A549 (cell line): ENCODE measurements around the gene IL1RN. TPM values are rescaled to one million over a fixed set of nuclear protein-coding genes. Genes with fewer than 3 reads are reported as not detected.
A peak's percentile ranks its signal among the peaks of the same experiment; 100 is the strongest.

ENCODE experiments used
- ATAC-seq, 2 experiments: fragments of 200-7000 bp in 1 of 2; fragments of >200 bp in 1 of 2; cut with Nextera tagmentation in 1 of 2; cut with Tn5 transposase in 1 of 2; 3 replicates each; pipeline versions ENCODE4 v1.8.0 to v1.9.1; 2018 to 2020; ENCODE audit warnings: mild to moderate bottlenecking in 1 of 2, moderate library complexity in 1 of 2
- CTCF ChIA-PET: fragments of 300-600 bp; sonication (Branson Sonifier 250); formaldehyde crosslinking; extraction: SDS; loops from one replicate; lab custom pipeline; 2021; ENCODE audit warnings: antibody characterized with exemption, inconsistent platforms; lab: Yijun Ruan, JAX
- POLR2A ChIA-PET: fragments of 350-600 bp; formaldehyde crosslinking; extraction: SDS; loops from one replicate; lab custom pipeline; 2021; ENCODE audit warnings: antibody characterized with exemption, inconsistent platforms; lab: Yijun Ruan, JAX
- DNase-seq, 2 experiments: peaks; one replicate each; pipeline versions ENCODE4 v3.0.0 to v3.0.0-alpha.2; 2011 to 2016; ENCODE audit warnings: low read depth in 1 of 2, low spot score in 1 of 2
- FAIRE-seq: peaks from 2 replicates; lab custom pipeline; 2011; peaks lifted over from hg19 to GRCh38; lab: Jason Lieb, UNC
- H3K27ac ChIP-seq, 2 experiments: fragments of >200 bp; sonication (Bioruptor Twin); formaldehyde crosslinking; 3 replicates each; pipeline ENCODE4 v1.5.1; 2016 to 2017
- H3K4me1 ChIP-seq: fragments of >200 bp; sonication (Bioruptor Twin); formaldehyde crosslinking; 3 replicates; pipeline ENCODE4 v1.6.1; 2016
- H3K4me2 ChIP-seq: fragments of >200 bp; sonication (Bioruptor Twin); formaldehyde crosslinking; 3 replicates; pipeline ENCODE4 v1.6.1; 2016
- H3K4me3 ChIP-seq: fragments of >200 bp; sonication (Bioruptor Twin); formaldehyde crosslinking; 3 replicates; pipeline ENCODE4 v1.5.1; 2016
- H3K9me3 ChIP-seq: fragments of >200 bp; sonication (Bioruptor Twin); formaldehyde crosslinking; 3 replicates; pipeline ENCODE4 v1.6.1; 2016
- CBX2 ChIP-seq: fragments of 200-600 bp; sonication (generic); IDR thresholded peaks from 2 replicates; pipeline ENCODE4 v1.6.1; 2016; ENCODE audit warnings: low read depth, mild to moderate bottlenecking, borderline replicate concordance
- CBX8 ChIP-seq: fragments of 200-600 bp; sonication (generic); IDR thresholded peaks from 2 replicates; pipeline ENCODE4 v1.6.1; 2016
- FOSB ChIP-seq: fragments of 250-450 bp; sonication (Bioruptor Pico); IDR thresholded peaks from 2 replicates; pipeline ENCODE4 v1.5.0; 2020; ENCODE audit warnings: mild to moderate bottlenecking, moderate library complexity
- HOXA7 ChIP-seq: fragments of 250-450 bp; sonication (Bioruptor Pico); IDR thresholded peaks from 2 replicates; pipeline ENCODE4 v1.5.0; 2020; ENCODE audit warnings: mild to moderate bottlenecking, moderate library complexity
- HOXB13 ChIP-seq: fragments of 250-450 bp; sonication (Bioruptor Pico); IDR thresholded peaks from 2 replicates; pipeline ENCODE4 v1.5.0; 2020; ENCODE audit warnings: low read depth, mild to moderate bottlenecking, moderate library complexity
- HOXB5 ChIP-seq: fragments of 250-450 bp; sonication (Bioruptor Pico); IDR thresholded peaks from 2 replicates; pipeline ENCODE4 v1.5.0; 2020; ENCODE audit warnings: mild to moderate bottlenecking, moderate library complexity
- JUN ChIP-seq, 2 experiments: fragments of >200 bp; sonication (Bioruptor Twin); formaldehyde crosslinking; IDR thresholded peaks; 2 replicates in 1 of 2; 3 replicates in 1 of 2; pipeline ENCODE4 v1.6.1; 2016 to 2017
- MAFK ChIP-seq: fragments of 450-650 bp; IDR thresholded peaks from 2 replicates; pipeline ENCODE4 v1.6.1; 2014; ENCODE audit not compliant: partially characterized antibody
- MAZ ChIP-seq: fragments of 150-350 bp; IDR thresholded peaks from 2 replicates; pipeline ENCODE4 v1.6.1; 2014; ENCODE audit warnings: antibody characterized with exemption, low read depth, low read length, borderline replicate concordance
- NPAS2 ChIP-seq: fragments of 250-450 bp; sonication (Bioruptor Pico); IDR thresholded peaks from 2 replicates; pipeline ENCODE4 v1.8.0; 2022; ENCODE audit warnings: mild to moderate bottlenecking, moderate library complexity, borderline replicate concordance
- PHF8 ChIP-seq: fragments of 200-600 bp; sonication (generic); IDR thresholded peaks from 2 replicates; pipeline ENCODE4 v1.6.1; 2016; ENCODE audit warnings: low read depth, mild to moderate bottlenecking, antibody characterized with exemption, moderate library complexity, borderline replicate concordance
- POLR2A ChIP-seq: IDR thresholded peaks from 2 replicates; pipeline ENCODE4 v1.6.1; 2012; ENCODE audit warnings: mild to moderate bottlenecking, low read length
- RAD21 ChIP-seq, 2 experiments: fragments of >200 bp in 1 of 2; sonication (Bioruptor Twin) in 1 of 2; formaldehyde crosslinking in 1 of 2; IDR thresholded peaks in 1 of 2; conservative IDR thresholded peaks in 1 of 2; 2 replicates in 1 of 2; 3 replicates in 1 of 2; pipeline ENCODE4 v1.6.1; 2012 to 2018; ENCODE audit warnings: inconsistent platforms in 1 of 2
- RARB ChIP-seq: fragments of 250-450 bp; sonication (Bioruptor Pico); IDR thresholded peaks from 2 replicates; pipeline ENCODE4 v1.8.0; 2021; ENCODE audit warnings: mild to moderate bottlenecking, moderate library complexity
- RFX5 ChIP-seq: fragments of 450-650 bp; IDR thresholded peaks from 2 replicates; pipeline ENCODE4 v1.7.1; 2014; ENCODE audit warnings: antibody characterized with exemption, mild to moderate bottlenecking, moderate library complexity
- RNF2 ChIP-seq: fragments of 200-600 bp; sonication (generic); IDR thresholded peaks from 2 replicates; pipeline ENCODE4 v1.6.1; 2016; ENCODE audit warnings: low read depth, mild to moderate bottlenecking, antibody characterized with exemption, moderate library complexity, borderline replicate concordance
- SMC3 ChIP-seq: fragments of >200 bp; sonication (Bioruptor Twin); formaldehyde crosslinking; IDR thresholded peaks from 3 replicates; pipeline ENCODE4 v1.6.1; 2018; ENCODE audit warnings: inconsistent platforms
- TFCP2L1 ChIP-seq: fragments of 250-450 bp; sonication (Bioruptor Pico); IDR thresholded peaks from 2 replicates; pipeline ENCODE4 v1.5.0; 2021; ENCODE audit warnings: mild to moderate bottlenecking
- ZFP36 ChIP-seq: fragments of 450-650 bp; IDR thresholded peaks from 2 replicates; pipeline ENCODE4 v1.6.1; 2014; ENCODE audit warnings: borderline replicate concordance; ENCODE audit not compliant: partially characterized antibody
- WGBS: methylation state at CpG from one replicate; pipeline ENCODE4 v1.1.6; 2017; ENCODE audit errors: missing lambda C conversion rate; 5-methylcytosine and 5-hydroxymethylcytosine counted together
- polyA plus RNA-seq, 4 experiments: library from polyadenylated mRNA; depleted of rRNA in 3 of 4; stranded (reverse); fragments of >200 nt; fragmentation: RNase III in 1 of 4; extraction: RNeasy Plus Mini Kit Qiagen cat#74134 plus additional on column Dnase treatment in 1 of 4; gene quantifications; 2 replicates in 3 of 4; 3 replicates in 1 of 4; pipeline ENCODE4 v1.2.3, GENCODE V29; 2011 to 2017
- TF ChIP-seq, protein P1 (sequence below): fragments of 150-350 bp; IDR thresholded peaks from 2 replicates; pipeline ENCODE4 v1.6.1; 2014; ENCODE audit warnings: low read depth, mild to moderate bottlenecking, low read length
- TF ChIP-seq, protein P2 (sequence below): fragments of >200 bp; sonication (Bioruptor Twin); formaldehyde crosslinking; IDR thresholded peaks from 2 replicates; pipeline ENCODE4 v1.6.1; 2016
- TF ChIP-seq, protein P3 (sequence below): fragments of >200 bp; sonication (Bioruptor Twin); formaldehyde crosslinking; IDR thresholded peaks from 3 replicates; pipeline ENCODE4 v1.6.1; 2016
- TF ChIP-seq, protein P4 (sequence below): IDR thresholded peaks from 2 replicates; pipeline ENCODE4 v1.6.1; 2012
- TF ChIP-seq, protein P5 (sequence below): fragments of 450-650 bp; IDR thresholded peaks from 2 replicates; pipeline ENCODE4 v1.6.1; 2014; ENCODE audit warnings: antibody characterized with exemption
- TF ChIP-seq, protein P6 (sequence below): IDR thresholded peaks from 2 replicates; pipeline ENCODE4 v1.6.1; 2012; ENCODE audit warnings: low read depth, borderline replicate concordance
- TF ChIP-seq, protein P7 (sequence below): fragments of 250-450 bp; sonication (Bioruptor Pico); IDR thresholded peaks from 2 replicates; pipeline ENCODE4 v1.5.0; 2021; ENCODE audit warnings: mild to moderate bottlenecking, moderate library complexity, borderline replicate concordance

Gene IL1RN
- polyA plus RNA-seq, 2 of the 4 experiments (the other 2 are of a cell fraction): 0.13 TPM; not detected in 1

DNA sequence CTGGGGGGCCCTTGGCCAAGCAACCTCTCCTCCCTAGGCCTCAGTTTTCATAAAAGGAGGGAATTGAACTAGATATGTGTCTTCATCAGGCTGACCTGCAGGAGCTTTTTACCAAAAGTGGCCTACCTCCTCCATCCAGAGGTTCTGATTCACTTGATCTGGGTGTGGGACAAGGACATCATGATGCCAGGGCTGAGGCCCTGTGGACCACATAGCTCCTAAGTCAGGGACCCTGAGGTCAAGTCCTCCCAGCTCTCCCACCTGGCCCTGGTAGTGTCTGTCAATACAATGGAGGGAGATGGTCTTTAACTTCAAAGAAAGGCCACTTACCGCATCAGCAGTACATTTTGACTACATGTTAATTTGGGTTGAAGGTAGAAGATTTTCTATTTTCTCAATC lies 10.4 kb downstream of the IL1RN start:
- CTCF ChIA-PET: interaction anchor here (0.6 to 9.0 kb wide), 48 partner anchors 9 to 1807 kb away, joined by 3 to 243 read pairs (median 5); partner anchors contain the start of genes IL1RN and PSD4
- ATAC-seq (no peak), DNase-seq (no peak), FAIRE-seq (no peak)
- no peak for TF ChIP-seq CBX2
- TF ChIP-seq, protein P1, sequence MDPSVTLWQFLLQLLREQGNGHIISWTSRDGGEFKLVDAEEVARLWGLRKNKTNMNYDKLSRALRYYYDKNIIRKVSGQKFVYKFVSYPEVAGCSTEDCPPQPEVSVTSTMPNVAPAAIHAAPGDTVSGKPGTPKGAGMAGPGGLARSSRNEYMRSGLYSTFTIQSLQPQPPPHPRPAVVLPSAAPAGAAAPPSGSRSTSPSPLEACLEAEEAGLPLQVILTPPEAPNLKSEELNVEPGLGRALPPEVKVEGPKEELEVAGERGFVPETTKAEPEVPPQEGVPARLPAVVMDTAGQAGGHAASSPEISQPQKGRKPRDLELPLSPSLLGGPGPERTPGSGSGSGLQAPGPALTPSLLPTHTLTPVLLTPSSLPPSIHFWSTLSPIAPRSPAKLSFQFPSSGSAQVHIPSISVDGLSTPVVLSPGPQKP: no peak
- no peak for TF ChIP-seq JUN (IDR thresholded peaks at IDR 0.05)
- no peak for TF ChIP-seq RARB (CRISPR knock-in tag)
- no peak for TF ChIP-seq RFX5
- TF ChIP-seq, protein P2, sequence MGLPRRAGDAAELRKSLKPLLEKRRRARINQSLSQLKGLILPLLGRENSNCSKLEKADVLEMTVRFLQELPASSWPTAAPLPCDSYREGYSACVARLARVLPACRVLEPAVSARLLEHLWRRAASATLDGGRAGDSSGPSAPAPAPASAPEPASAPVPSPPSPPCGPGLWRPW: no peak
- TF ChIP-seq, protein P3, sequence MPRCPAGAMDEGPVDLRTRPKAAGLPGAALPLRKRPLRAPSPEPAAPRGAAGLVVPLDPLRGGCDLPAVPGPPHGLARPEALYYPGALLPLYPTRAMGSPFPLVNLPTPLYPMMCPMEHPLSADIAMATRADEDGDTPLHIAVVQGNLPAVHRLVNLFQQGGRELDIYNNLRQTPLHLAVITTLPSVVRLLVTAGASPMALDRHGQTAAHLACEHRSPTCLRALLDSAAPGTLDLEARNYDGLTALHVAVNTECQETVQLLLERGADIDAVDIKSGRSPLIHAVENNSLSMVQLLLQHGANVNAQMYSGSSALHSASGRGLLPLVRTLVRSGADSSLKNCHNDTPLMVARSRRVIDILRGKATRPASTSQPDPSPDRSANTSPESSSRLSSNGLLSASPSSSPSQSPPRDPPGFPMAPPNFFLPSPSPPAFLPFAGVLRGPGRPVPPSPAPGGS: no peak
- TF ChIP-seq FOSB (CRISPR knock-in tag): no peak
- no peak for TF ChIP-seq POLR2A
- TF ChIP-seq, protein P4, sequence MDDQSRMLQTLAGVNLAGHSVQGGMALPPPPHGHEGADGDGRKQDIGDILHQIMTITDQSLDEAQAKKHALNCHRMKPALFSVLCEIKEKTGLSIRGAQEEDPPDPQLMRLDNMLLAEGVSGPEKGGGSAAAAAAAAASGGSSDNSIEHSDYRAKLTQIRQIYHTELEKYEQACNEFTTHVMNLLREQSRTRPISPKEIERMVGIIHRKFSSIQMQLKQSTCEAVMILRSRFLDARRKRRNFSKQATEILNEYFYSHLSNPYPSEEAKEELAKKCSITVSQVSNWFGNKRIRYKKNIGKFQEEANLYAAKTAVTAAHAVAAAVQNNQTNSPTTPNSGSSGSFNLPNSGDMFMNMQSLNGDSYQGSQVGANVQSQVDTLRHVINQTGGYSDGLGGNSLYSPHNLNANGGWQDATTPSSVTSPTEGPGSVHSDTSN: no peak
- no peak for TF ChIP-seq MAZ
- no peak for TF ChIP-seq ZFP36
- no peak for TF ChIP-seq HOXB13 (CRISPR knock-in tag)
- TF ChIP-seq TFCP2L1 (CRISPR knock-in tag): no peak
- TF ChIP-seq RNF2: no peak
- TF ChIP-seq PHF8: no peak
- no peak for TF ChIP-seq SMC3
- no peak for TF ChIP-seq CBX8
- TF ChIP-seq, protein P5, sequence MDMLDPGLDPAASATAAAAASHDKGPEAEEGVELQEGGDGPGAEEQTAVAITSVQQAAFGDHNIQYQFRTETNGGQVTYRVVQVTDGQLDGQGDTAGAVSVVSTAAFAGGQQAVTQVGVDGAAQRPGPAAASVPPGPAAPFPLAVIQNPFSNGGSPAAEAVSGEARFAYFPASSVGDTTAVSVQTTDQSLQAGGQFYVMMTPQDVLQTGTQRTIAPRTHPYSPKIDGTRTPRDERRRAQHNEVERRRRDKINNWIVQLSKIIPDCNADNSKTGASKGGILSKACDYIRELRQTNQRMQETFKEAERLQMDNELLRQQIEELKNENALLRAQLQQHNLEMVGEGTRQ: no peak
- TF ChIP-seq, protein P6, sequence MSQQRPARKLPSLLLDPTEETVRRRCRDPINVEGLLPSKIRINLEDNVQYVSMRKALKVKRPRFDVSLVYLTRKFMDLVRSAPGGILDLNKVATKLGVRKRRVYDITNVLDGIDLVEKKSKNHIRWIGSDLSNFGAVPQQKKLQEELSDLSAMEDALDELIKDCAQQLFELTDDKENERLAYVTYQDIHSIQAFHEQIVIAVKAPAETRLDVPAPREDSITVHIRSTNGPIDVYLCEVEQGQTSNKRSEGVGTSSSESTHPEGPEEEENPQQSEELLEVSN: no peak
- POLR2A ChIA-PET: interaction anchor here (1.1 kb wide), 1 partner anchor 61 kb away, joined by 13 read pairs; no protein-coding TSS in a partner anchor
- Histone ChIP-seq H3K4me3 (no peak overlapping the region), H3K4me2 (no peak overlapping the region), H3K4me1 (0 out of 3 replicates have a peak, but pooled peaks cover 4% of the 10 kb centered on the region), H3K27ac (peak overlapping the region in 1 of 2 experiments; percentile 14; a peak in 1 of 6 replicates), H3K9me3 (no peaks in the 10 kb centered on the region)
- WGBS: 88% methylated on average over 1 of the region's 1 CpG

DNA sequence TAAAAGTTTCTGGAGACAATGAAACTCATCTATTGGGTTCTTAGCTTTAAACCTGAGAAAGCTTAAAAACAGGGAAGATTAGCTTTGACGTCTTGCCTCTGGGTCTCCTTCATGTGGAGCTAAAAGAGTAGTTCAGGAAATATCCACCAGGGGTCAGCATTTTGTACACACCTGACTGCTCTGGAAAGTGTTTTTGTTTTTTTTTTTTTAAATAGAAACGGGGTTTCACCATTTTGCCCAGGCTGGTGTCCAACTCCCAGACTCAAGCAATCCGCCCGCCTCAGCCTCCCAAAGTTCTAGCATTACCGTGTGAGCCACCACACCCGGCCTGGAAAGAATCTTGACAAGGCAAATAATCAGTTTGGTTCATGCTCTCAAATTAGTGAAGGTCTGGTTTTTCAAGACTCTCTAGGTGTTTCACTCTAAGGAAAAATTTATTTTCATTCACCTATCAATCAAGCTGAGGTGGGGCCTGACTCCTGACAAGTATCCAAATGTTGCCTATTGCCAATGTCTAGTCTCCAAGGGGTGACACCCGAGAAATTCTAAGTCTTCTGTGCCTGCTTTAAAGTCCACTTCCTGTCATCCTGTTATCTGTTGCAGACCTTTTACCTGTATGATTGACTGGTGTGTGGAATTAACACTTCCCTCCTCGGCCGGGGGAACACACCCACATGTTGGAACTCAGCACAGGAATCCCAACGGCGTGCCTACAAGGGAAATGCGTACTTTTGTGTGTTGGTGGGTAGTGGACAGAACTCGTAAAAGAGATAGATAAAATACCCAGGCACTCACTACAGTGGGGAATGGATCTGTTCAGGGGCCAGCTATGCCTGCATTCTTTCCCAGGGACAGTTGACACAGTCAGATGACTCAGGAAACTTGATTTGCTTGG lies 11.3 kb downstream of the IL1RN start:
- Histone ChIP-seq H3K4me2 (peak overlapping the region; percentile 59), H3K4me3 (no peak overlapping the region), H3K27ac (peak overlapping the region; percentile 44 to 66; a peak in 5 of 6 replicates), H3K9me3 (no peaks in the 10 kb centered on the region), H3K4me1 (0 out of 3 replicates have a peak, but pooled peaks cover 4% of the 10 kb centered on the region)
- WGBS: 44% methylated on average over 13 of the region's 13 CpGs
- CTCF ChIA-PET: interaction anchor here (0.6 to 9.0 kb wide), 49 partner anchors 10 to 1807 kb away, joined by 3 to 243 read pairs (median 4); partner anchors contain the start of genes IL1RN and PSD4
- DNase-seq: peak; percentile 52 to 76
- peak; percentile 65 to 88; a peak in 5 of 6 replicates for ATAC-seq
- POLR2A ChIA-PET: interaction anchor here (1.1 kb wide), 1 partner anchor 60 kb away, joined by 13 read pairs; no protein-coding TSS in a partner anchor
- no peak for FAIRE-seq
- TF ChIP-seq, protein P7, sequence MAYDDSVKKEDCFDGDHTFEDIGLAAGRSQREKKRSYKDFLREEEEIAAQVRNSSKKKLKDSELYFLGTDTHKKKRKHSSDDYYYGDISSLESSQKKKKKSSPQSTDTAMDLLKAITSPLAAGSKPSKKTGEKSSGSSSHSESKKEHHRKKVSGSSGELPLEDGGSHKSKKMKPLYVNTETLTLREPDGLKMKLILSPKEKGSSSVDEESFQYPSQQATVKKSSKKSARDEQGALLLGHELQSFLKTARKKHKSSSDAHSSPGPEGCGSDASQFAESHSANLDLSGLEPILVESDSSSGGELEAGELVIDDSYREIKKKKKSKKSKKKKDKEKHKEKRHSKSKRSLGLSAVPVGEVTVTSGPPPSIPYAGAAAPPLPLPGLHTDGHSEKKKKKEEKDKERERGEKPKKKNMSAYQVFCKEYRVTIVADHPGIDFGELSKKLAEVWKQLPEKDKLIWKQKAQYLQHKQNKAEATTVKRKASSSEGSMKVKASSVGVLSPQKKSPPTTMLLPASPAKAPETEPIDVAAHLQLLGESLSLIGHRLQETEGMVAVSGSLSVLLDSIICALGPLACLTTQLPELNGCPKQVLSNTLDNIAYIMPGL (CRISPR knock-in tag): no peak
- no peak for TF ChIP-seq HOXA7
- TF ChIP-seq, protein P4: no peak
- TF ChIP-seq NPAS2: no peak
- peak; percentile 7 for TF ChIP-seq MAFK
- TF ChIP-seq SMC3: peak; percentile 91
- TF ChIP-seq HOXB5 (CRISPR knock-in tag): no peak
- peak; percentile 69 to 74 for TF ChIP-seq RAD21 (conservative IDR thresholded peaks at IDR 0.05 in 1 of 2, IDR thresholded peaks at IDR 0.05 in 1 of 2)
- TF ChIP-seq HOXB13 (CRISPR knock-in tag): no peak
- no peak for TF ChIP-seq CBX2
